ENCODE results near the gene CHFR.

GRCh38 chr12:132858718-132859266, 28.6 kb downstream of the CHFR start:
- TF ChIP-seq PAX5 (IDR thresholded peaks at IDR 0.05; ENCODE audit: insufficient read depth, low read length, severe bottlenecking) (no peak), POLR2A (IDR thresholded peaks at IDR 0.05; ENCODE audit: low read depth, low read length) (no peak), TAF1 (IDR thresholded peaks at IDR 0.05; ENCODE audit: low read depth, low read length) (no peak)

Measured in GM12891 (cell line).